Mononuclear cell (primary cell): ENCODE data around the gene GART. TPM values are rescaled to one million over a fixed set of nuclear protein-coding genes. Genes with fewer than 3 reads are reported as not detected.
"Not testable (repeated sequence)": the region's sequence is repeated elsewhere in the genome, so short reads cannot be mapped to it uniquely, and the experiment has no call there.

Experiments used
- H3K27me3 ChIP-seq: 2 replicates; pipeline ENCODE4 v1.6.0; 2011; ENCODE audit warnings: low read length, control low read depth; ENCODE audit not compliant: insufficient read depth
- H3K4me1 ChIP-seq: 2 replicates; pipeline ENCODE4 v1.5.1; 2011; ENCODE audit warnings: mild to moderate bottlenecking, low read length, control low read depth; ENCODE audit not compliant: insufficient read depth
- H3K4me3 ChIP-seq: 2 replicates; pipeline ENCODE4 v1.5.1; 2011; ENCODE audit warnings: mild to moderate bottlenecking, low read length, moderate library complexity
- H3K9me3 ChIP-seq: 2 replicates; pipeline ENCODE4 v1.5.1; 2011; ENCODE audit warnings: low read depth, mild to moderate bottlenecking, control low read depth, low read length
- total RNA-seq: library from RNA; depleted of rRNA; stranded (reverse); fragments of >200 nt; gene quantifications from one replicate; pipeline ENCODE4 v1.2.3, GENCODE V29; 2012

Gene GART
- total RNA-seq, 1 donor: 25.5 TPM

DNA sequence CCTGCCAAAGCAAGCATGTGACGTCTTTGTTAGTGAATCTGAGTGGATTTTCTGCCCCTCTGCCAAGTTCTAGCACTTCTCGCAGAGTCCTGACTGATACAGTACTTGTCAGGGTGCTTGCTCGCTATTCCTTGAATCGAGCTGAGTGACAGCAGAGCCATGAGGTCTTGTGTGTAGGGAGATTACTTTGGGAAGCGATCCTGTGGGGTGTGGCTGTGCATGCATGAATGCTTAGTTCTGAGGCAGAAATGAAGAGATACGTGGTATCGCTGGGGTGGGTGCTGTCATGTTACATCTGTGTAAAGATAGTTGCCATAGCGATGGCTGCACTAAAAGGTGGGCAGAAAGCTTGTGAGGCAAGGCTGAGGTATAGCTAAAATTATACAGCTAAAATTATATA lies 31.1 kb downstream of the GART start:
- H3K9me3 ChIP-seq: no peaks in the 10 kb centered on the region
- no peaks in the 10 kb centered on the region for H3K4me1 ChIP-seq
- H3K27me3 ChIP-seq: no peaks in the 10 kb centered on the region
- no peak overlapping the region for H3K4me3 ChIP-seq

DNA sequence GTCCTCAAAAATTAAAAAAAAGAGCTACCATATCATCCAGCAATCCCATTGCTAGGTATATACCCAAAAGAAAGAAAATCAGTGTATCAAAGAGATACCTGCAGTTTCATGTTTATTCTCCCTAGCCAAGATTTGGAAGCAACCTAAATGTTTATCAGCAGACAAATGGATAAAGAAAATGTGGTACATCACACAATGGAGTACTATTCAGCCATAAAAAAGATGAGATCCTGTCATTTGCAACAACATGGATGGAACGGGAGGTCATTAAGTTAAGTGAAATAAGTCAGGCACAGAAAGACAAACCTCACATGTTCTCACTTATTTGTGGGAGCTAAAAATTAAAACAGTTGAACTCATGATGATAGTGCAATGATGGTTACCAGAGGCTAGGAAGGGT lies 34.9 kb downstream of the GART start:
- not testable (repeated sequence) for H3K27me3 ChIP-seq, H3K9me3 ChIP-seq, H3K4me1 ChIP-seq, H3K4me3 ChIP-seq

DNA sequence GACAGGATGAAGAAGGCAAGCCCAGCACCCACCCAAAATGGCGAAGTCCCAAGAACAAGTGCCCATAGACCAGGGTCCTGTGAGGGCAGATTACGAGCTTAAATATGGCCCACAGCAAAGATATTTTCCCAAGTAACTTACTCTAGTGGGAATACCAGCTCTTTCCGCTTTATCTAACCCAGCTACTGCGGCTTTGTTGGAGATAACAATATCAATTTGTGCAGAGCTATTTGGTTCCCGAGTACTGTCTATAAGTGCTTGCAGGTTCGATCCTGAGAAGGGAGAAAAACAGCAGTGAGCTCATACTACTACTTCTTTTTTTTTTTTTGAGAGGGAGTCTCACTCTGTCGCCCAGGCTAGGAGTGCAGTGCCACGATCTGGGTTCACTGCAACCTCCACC lies 36.1 kb downstream of the GART start:
- H3K4me1 ChIP-seq: no peaks in the 10 kb centered on the region
- H3K4me3 ChIP-seq: no peak overlapping the region
- H3K9me3 ChIP-seq: no peaks in the 10 kb centered on the region
- H3K27me3 ChIP-seq: no peaks in the 10 kb centered on the region

DNA sequence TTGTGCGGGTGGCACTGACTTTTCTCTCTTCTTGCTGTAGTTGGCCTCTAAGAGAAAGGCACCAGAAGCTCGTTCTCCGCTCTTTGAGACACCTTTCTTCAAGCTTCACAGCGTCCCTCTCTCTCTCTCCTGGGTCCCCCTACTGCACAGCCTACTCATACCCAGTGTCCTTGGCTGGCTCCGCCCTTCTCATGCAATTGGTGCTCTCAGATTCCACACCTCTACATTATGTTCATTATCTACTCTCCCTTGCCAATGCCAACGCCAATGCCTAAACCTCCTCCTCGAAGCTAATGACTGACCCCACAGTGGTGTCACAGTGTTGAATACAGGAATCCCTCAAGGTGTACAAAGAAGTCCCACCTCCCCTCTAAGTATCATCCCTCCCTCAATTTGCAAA lies 45.6 kb downstream of the GART start:
- no peaks in the 10 kb centered on the region for H3K27me3 ChIP-seq
- H3K4me3 ChIP-seq: no peak overlapping the region
- peaks cover 10% of the 10 kb centered on the region for H3K4me1 ChIP-seq
- no peaks in the 10 kb centered on the region for H3K9me3 ChIP-seq

DNA sequence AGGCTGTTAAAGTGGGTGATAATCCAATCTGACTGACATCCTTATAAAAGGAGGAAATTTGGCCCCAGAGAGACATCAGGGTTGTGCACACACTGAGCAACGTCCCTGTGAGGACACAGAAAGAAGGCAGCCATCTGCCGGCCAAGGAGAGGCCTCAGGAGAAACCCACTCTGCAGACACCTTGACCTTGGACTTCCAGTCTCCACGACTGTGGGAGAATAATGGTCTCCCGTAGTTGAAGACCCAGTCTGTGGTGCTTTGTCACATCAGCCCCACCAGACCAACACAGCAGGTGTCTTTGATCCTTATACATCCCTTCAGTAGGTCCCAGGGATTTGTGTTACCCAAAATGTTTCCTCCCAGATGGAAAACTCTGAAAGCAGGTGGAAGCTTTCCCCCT lies 46.2 kb downstream of the GART start:
- Histone ChIP-seq H3K27me3 (no peaks in the 10 kb centered on the region), H3K4me1 (peaks cover 16% of the 10 kb centered on the region), H3K4me3 (no peak overlapping the region), H3K9me3 (no peaks in the 10 kb centered on the region)

DNA sequence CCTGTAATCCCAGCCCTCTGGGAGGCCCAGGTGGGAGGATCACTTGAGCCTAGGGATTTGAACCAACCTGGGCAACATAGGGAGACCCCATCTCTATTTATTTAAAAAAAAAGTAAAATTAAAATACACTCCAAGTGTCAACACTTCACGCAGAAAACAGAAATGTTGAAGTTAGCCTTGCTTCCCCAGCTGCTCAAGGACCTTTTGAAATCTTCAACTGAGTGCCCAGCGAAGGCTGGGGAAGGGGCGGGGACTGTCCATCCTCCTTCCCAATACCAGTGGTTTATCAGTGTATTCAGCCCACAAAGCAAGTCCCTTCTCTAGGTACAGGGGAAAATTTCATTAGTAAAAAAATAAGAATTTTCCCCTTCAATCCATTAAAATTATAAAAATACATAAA lies 48.2 kb downstream of the GART start:
- Histone ChIP-seq H3K4me1 (peaks cover 17% of the 10 kb centered on the region), H3K4me3 (no peak overlapping the region), H3K9me3 (no peaks in the 10 kb centered on the region), H3K27me3 (no peaks in the 10 kb centered on the region)

DNA sequence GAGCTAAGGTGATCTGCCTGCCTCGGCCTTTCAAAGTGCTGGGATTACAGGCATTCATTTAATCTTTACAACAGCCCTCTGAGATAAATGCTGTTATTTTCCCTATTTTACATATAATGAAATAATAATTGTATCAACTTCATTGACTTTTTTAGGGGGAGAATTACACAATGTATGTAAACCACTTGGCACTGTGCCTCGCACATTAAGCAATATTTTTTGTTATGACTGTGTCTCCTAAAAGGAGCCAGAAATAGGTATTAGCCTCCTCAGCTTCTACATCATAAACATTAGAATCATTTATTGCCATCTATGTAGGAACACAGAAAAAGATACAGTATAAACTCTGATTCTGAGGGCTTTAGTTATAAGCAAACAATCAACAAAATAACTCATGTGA lies 49.3 kb downstream of the GART start:
- no peaks in the 10 kb centered on the region for H3K9me3 ChIP-seq
- no peaks in the 10 kb centered on the region for H3K27me3 ChIP-seq
- peaks cover 17% of the 10 kb centered on the region for H3K4me1 ChIP-seq
- no peak overlapping the region for H3K4me3 ChIP-seq

DNA sequence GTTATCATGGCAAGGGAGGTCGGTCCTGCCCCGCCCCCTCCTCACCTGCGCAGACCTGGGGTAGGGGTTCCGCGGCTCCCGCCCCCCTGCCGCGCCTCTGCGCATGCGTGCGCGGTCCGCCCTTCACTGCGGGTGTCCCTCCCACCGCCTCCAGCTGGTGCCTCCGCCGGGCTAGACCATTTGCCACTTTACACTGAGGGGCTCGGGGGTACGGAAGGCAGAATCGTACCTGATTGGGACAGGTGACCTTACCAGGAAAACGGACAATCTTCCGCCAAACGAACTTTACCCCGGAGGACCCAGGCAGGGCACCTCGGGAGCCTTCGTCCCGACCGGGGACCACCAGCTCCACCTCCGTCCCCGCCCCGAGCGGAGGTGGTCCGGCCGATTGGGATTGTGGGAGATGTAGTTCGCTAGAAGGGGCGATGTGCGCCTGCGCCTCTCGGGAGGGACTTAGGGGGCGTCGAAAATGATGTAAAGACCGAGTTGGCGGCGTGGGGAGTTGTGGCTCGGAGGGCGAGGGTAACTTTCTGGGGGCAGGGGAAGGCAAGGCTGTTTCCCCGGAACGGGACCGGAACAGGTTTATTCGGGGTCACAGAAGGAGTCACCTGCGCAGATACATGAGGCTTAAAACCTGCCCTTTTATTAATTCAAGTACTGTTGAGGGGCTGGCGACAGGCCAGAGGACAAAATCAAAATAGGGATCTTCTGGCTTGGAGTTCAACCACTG lies 50.4 kb downstream of the GART start, which contains the start of gene DNAJC28:
TSS of gene DNAJC28 (minus strand) at position 344 of the 730 bp plus-strand sequence. CDS start 2,323 bp downstream, outside the sequence.
- H3K9me3 ChIP-seq: no peaks in the 10 kb centered on the region
- H3K4me1 ChIP-seq: peaks cover 17% of the 10 kb centered on the region
- no peaks in the 10 kb centered on the region for H3K27me3 ChIP-seq
- peak within 1 kb of the TSS; percentile 87 for H3K4me3 ChIP-seq

DNA sequence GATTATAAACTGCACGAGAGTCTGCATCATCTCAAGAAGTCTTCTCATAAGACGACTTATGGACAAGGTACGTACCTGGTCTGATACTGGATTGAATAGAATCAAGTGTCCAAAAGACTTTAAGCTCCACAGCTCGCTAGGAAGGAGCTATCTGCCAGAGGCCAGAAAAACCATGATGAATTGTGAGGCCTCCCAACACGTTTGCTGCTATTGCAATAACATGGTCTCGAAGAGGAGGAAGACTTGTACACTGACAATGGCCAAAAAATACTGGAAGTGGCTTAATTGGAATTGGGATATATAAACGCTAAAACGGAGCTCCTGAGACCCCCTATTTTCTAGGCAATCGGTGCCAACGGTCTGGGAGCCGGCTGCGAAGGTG lies 50.9 kb downstream of the GART start:
- H3K4me3 ChIP-seq: peak overlapping the region; percentile 87
- no peaks in the 10 kb centered on the region for H3K9me3 ChIP-seq
- no peaks in the 10 kb centered on the region for H3K27me3 ChIP-seq
- peaks cover 17% of the 10 kb centered on the region for H3K4me1 ChIP-seq

DNA sequence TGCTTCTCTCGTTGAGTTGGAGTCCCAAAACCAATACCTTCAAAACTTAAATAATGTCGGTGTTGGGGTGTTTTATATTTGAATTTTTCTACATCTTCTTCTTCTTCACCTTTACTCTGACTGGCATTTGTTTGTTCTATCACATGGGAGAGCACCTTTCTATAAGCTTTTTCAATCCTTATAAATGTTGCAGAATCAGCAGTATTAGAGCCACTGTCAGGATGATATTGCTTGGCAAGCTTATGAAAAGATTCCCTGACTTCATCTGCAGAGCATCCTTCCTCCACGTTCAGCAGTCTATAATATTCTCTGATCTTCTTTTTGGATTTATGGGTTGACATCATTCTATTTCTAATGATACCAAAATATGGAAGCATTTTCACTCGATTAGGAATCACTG lies 53.0 kb downstream of the GART start:
- Histone ChIP-seq H3K27me3 (no peaks in the 10 kb centered on the region), H3K4me1 (peaks cover 17% of the 10 kb centered on the region), H3K4me3 (no peak overlapping the region), H3K9me3 (no peaks in the 10 kb centered on the region)

DNA sequence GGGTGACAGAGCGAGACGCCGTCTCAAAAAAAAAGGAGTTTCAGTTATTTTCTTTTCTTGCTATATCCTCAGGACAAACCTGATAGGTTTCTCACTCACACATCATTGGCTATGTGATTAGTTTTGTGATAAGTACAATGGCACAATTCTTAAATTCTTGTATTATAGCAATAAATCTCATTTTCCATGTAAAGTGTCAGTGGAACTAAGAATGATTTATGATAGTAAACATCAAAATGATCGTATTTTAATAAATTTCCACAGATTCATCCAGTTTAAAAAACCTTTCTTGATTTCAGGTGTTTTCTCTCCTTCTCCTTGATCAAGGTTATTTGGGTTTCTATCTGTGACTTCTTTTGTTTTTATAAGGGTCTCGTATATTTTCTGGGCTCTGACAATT lies 53.9 kb downstream of the GART start:
- H3K4me1 ChIP-seq: peaks cover 17% of the 10 kb centered on the region
- no peak overlapping the region for H3K4me3 ChIP-seq
- H3K9me3 ChIP-seq: no peaks in the 10 kb centered on the region
- H3K27me3 ChIP-seq: no peaks in the 10 kb centered on the region

DNA sequence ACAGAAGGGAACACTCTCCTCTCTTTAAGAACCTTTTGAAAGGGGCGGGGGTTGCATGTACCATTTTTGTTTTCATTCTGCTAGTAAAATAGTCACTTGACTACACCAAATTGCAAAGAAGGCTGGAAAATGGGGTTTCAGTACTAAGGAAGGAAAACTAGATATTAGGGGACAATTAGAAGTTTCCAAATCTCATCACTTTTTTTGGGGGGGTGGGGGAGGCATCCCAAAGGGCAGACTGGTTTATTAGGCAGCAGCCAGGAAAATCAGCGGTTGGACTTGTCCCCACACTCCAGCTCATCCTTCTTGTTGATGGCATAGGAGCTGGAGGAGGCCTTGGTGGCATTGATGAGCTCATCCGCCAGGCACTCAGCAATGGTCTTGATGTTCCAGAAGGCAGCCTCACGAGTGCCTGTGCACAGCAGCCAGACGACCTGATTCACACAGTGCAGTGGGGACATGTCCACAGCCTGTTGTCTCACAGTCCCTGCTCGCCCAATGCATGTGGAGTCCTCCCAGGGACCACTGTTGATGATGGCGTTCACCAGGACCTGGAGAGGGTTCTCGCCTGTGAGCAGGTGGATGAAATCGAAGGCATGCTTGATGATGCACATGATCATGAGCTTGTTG lies 60.5 kb downstream of the GART start:
- no peak overlapping the region for H3K4me3 ChIP-seq
- peaks cover 17% of the 10 kb centered on the region for H3K4me1 ChIP-seq
- H3K27me3 ChIP-seq: no peaks in the 10 kb centered on the region
- H3K9me3 ChIP-seq: no peaks in the 10 kb centered on the region

DNA sequence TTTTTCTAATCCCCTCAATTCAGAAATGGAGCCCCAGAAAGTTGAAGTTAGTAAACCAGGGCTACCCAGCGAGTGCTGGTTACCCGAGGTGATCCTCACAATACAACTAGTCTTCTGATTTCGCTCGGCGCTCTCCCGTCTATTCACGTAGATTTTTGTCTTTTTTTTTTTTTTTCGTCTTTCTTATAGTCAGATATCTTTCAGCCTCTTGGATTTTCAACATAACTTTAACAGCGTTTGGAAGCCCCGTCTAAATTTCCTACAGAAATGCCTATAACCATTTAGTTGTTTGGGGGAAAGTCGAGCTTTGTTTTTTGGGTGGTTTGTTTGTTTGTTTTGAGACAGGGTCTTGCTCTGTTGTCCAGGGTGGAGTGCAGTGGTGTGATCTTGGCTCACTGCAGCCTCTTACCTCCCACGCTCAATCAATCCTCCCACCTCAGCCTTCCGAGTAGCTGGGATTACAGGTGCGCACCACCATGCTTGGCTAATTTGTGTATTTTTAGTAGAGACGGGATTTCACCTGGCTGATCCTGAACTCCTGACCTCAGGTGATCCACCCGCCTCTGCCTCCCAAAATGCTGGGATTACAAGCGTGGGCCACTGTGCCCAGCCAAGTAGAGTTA lies 61.3 kb downstream of the GART start:
- Histone ChIP-seq H3K27me3 (no peaks in the 10 kb centered on the region), H3K4me1 (peaks cover 17% of the 10 kb centered on the region), H3K9me3 (no peaks in the 10 kb centered on the region), H3K4me3 (peak overlapping the region; percentile 84)

DNA sequence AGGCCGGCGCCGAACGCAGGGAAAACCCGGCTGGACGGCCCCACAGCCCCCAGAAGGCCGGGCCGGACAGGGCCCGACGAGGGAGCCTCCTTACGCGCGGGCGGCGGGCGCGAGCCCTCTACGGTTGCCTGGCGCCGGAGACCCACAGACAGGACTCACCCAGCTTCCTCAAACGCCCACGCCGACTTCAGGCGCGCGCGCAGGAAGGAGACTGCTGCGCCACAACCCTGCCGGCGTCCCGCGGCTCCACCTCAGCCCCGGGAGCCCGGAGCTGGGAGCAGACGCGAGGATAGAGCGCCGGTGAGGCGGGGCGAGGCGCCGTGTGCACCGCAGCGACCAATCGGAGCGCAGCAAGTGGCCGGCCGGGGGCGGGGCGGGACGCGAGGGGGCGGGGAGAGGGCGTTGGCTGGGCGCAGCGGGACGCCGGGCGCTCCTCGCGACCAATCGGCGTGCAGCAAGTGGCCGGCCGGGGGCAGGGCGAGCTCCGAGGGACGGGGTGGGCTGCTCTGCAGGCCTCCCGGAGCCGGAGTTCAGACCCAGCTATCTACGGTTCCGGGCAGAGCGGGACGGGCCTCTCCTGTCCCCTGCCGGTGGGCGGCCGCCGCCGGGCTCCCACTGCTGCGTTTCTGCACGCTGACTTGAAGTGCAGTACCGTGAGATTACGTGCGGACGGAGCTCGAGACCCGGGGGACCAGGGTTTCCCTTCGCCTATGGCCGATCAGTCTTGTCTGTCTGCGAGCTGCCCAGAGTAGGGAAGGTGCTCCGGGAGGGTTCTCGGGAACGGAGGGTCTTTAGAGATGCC lies 62.0 kb downstream of the GART start, which contains the start of gene TMEM50B:
TSS of gene TMEM50B (minus strand) at position 296 of the 802 bp plus-strand sequence. CDS start 11,089 bp downstream, outside the sequence.
- Histone ChIP-seq H3K27me3 (no peaks in the 10 kb centered on the region), H3K4me1 (peaks cover 17% of the 10 kb centered on the region), H3K4me3 (peak within 1 kb of the TSS; percentile 84), H3K9me3 (no peaks in the 10 kb centered on the region)
